GM19452 (cell line): ENCODE results near the gene C2orf76.
"Not testable (repeated sequence)": the region's sequence is repeated elsewhere in the genome, so short reads cannot be mapped to it uniquely, and the experiment has no call there.

Experiments used
- ATAC-seq: cut with Tn5 transposase; IDR thresholded peaks from one replicate; pipeline ENCODE4 v1.9.1; 2021; ENCODE audit not compliant: unreplicated experiment

Gene C2orf76

GRCh38 chr2:119377993-119378345 lies 11.3 kb upstream of the C2orf76 start:
- no peak for ATAC-seq

DNA sequence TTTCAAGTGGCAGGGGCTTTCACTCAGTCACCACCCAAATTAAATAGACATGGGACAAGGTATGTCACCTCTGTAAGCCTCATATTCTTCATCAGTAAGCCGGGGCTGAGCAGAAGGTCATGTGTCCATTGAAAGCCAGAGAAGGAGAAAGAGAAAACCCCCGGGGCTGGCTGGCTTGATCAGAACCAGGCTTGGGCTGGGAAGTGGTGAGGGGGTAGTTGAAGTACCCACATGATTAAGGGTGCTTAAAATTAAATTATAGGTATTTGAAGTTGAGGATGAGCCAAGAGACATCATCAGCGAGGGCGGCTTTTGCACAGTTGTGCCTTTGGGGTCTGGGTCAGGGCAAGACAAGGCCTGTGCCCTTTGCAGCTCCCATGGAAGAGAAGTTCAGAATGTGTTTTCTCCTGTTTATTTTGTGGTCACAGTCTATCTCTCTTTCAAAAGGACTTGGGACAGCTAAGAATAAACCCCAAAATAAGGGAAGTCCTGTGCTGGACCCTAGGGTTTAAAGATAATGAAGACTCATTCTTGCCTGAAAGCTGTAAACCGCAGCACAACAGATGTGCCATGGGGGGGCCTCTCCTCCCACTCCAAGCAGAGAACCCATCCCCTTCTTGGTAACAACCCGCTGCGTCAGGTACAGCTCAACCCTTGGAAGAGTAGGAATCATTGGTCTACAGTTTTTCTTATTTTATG lies 10.8 kb upstream of the C2orf76 start:
- ATAC-seq = no peak

DNA sequence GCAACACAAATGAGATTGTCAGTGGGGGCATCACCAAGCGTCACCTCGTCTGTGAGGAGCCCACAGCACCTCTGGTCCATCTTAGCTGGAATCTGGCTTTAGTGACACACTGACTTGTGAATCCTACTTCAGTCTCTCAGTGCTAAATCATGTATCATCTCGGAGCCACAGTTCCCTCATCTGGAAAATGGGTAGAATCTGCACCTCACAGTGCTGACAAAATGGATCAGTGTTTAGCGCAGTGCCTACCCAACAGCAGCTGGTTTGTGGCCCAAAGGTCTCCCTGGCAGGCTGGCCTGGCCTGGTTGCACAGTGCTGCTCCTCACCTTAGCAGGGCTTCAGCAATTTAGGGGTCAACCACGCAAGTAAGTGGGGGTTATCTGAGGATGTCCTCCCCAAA lies 10.2 kb upstream of the C2orf76 start:
- no peak for ATAC-seq

DNA sequence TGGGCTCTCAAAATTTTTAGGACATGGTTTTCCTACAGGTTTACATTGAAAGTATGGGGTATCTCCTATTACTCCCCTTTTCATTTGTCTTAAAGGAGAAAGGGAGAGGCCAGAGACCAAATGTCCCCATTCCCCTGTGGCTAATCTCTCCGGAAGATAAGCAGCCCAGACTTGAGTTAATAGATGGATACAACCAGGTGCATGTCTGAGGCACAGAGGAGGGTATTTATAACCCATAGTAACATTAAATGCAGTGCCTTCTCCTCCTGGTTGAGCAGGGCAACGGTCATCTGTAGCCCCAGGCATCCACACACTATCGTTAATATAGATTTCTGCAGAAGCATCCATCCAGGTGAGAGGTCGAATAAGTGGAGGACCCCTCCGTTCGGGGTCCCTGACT lies 9.8 kb upstream of the C2orf76 start:
- not testable (repeated sequence) for ATAC-seq

DNA sequence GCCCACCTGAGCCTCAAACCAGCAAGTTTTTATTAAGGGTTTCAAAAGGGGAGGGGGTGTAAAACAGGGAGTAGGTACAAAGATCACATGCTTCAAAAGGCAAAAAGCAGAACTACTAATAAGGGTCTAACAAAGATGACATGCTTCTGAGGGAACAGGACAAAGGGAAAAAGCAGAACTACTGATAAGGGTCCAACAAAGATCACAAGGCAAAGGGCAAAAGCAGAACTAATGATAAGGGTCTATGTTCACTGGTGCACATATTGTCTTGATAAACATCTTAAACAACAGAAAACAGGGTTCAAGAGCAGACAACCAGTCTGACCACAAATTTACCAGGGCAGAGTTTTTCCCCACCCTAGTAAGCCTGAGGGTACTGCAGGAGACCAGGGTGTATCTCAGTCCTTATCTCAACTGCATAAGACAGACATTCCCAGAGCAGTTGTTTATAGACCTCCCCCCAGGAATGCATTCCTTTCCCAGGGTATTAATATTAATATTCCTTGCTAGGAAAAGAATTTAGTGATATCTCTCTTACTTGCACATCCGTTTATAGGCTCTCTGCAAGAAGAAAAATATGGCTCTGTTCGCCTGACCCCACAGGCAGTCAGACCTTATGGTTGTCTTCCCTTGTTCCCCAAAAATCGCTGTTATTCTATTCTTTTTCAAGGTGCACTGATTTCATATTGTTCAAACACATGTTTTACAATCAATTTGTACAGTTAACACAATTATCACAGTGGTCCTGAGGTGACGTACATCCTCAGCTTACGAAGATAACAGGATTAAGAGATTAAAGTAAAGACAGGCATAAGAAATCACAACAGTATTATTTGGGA lies 7.5 kb upstream of the C2orf76 start:
- ATAC-seq = not testable (repeated sequence)

DNA sequence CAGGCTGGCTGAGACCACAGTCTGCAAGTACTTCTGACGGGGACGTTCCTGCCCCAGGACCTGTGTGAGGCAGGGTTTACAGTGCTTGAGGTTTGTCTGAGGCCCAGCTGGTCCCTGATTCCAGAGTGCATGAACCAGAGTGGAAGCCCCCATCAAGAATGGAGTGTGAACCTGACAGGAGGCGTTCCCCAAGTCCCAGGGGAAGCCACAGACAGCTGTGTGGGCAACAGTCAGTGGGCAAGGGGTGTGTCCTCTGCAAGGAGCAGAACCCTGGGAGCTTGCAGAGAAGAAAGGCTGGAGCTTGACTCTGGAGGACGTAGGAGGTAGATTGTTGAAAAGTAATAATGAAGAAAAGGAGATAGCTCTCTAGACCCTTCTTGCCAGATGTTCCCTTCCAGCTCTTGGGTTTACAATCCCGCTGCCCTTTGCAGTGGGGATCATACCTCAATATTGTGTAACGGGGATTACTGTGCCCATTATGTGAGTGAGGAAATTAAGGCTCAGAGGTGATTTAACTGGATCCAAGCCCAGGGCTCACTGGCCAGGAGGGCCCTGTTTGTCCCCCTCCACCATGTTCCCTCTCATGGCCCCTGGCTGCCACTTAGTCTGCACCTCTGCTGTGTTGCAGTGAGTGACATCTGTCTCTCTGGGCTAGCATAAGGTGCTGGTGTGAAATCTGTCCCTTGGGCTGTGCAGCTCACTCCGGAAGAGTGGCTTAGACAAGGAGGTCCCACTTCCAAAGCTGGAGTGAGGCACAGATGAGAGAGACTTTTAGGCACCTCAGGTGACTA lies 6.3 kb upstream of the C2orf76 start:
- no peak for ATAC-seq

- no peak for ATAC-seq
Observed at GRCh38 chr2:119371111-119371510, 4.5 kb upstream of the C2orf76 start.

DNA sequence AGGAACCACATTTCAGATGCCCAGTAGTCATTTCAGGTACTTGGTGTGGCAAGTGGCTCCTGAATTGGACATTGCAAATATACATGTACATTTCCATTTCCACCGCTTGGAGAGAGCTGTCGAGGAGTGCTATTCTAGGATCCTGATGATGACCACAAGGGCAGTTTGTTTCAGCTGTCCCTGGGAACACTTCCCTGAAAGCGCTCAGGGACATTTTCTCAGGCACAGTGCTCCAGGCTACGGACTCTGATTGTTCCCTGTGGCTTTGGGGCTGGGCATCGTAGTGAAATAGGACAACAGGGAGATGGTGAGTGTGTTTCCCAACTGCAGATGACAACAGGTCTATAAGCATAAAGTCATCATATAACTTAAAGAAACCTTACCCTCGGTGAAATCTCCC lies 3.2 kb upstream of the C2orf76 start:
- no peak for ATAC-seq

GRCh38 chr2:119367472-119368099 lies 952 bp upstream of the C2orf76 start:
- ATAC-seq = peak; percentile 37

- peak; percentile 13 for ATAC-seq
Observed at GRCh38 chr2:119366161-119366648, 429 bp downstream of the C2orf76 start.

DNA sequence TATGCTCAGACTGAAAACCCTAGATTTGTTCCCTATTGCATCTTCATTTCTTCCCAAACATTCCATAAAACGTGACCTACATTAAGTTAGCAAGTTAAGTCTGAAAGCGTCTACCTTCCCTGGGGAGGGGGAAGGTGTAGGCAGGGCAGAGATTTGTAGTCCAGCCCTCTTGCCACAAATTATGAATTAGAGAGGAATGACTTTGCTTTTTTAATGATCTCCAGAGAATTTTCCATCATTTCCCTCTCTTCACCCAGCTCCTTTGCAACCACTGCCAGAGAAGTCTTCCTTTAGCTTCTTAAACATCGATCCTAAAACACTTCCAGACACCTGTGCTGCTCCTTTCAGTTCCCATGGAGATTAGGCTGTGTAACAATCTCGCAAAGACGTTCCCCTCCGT lies 1.2 kb downstream of the C2orf76 start:
- no peak for ATAC-seq

GRCh38 chr2:119364798-119365197 lies 1.8 kb downstream of the C2orf76 start:
- no peak for ATAC-seq

- ATAC-seq = no peak
Observed at GRCh38 chr2:119360423-119360966, 6.1 kb downstream of the C2orf76 start.

DNA sequence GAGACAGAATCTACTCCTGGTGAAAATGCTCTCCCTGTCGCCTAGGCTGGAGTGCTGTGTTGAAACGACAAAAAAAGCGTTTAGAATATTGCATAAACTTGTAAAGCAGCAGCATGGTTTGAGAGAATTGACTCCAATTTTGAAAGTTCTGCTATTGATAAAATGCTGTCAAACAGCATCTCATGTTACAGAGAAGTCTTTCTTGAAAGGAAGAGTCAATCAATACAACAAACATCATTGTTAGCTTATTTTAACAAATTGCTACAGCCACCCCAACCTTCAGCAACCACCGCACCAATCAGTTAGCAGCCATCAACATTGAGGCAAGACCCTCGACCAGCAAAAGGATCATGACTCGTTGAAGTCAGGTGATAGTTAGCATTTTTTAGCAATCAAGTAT lies 6.9 kb downstream of the C2orf76 start:
- no peak for ATAC-seq

DNA sequence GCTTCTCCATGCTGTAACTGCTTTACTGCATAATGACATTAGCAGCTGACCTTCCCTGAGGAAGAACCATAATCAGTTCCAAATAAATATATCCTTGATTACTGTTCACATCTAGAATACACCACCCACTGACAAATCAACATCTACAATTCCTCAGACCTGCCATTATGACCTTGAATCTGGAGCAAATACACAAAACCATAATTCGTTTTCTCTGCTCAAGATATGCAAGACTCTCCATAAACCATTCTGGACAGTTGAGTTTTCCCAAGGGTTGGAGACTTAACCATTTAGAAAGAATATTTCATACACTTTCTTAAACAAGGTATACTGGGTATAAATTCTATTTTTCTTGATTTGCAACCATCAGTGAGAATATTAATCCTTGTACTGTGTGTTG lies 11.8 kb downstream of the C2orf76 start:
- ATAC-seq = no peak

DNA sequence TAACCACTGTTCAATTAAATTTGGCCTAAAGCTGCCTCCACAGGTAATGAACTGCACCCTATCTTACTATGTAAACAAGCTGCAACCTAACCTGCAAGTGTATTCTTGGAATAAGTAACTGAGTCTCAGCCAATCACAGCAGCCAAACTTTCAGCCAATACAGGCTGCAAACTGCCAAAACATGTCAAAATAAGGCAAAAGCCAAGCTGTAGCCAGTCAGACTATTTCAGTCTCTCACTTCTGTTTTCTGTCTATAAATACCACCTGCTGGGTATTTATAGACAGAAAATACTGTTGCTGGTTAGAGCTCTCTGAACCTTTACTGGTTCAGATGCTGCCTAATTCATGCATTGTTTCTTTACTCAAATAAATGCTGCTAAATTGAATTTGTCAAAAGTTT lies 14.3 kb downstream of the C2orf76 start:
- peak; percentile 93 for ATAC-seq

GRCh38 chr2:119350311-119350998 lies 16.2 kb downstream of the C2orf76 start:
- ATAC-seq = no peak

GRCh38 chr2:119349289-119349688 lies 17.3 kb downstream of the C2orf76 start:
- no peak for ATAC-seq

DNA sequence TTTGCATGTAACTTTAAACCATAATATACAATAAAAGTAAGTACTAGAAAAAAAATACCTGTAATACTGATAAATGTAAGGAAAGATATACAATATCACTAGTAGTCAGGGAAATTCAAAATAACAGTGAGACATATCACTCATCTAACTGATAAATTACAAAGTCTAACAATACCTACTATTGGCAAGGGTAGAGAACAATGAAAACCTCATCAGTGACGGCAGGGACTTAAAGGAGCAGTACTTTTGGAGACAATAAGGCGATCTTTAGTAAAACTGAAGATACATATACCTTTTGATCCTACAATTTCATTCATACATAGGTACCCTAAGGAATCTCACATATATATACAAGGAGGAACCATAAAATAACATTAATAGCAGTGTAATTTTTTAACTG lies 24.9 kb downstream of the C2orf76 start:
- no peak for ATAC-seq

GRCh38 chr2:119339562-119339923 lies 27.1 kb downstream of the C2orf76 start:
- ATAC-seq = no peak
